Measurements from ENCODE around the gene SLC22A13.
"Not testable (repeated sequence)": the region's sequence is repeated elsewhere in the genome, so short reads cannot be mapped to it uniquely, and the experiment has no call there.

SLC22A13 gene

GRCh38 chr3:38265604-38266307 is at the start of gene SLC22A13:
SLC22A13 (plus strand) TSS chr3:38265812; CDS start chr3:38265861, 49 bp downstream.
- no peak for DNase-seq

GRCh38 chr3:38219609-38220197 is 45.9 kb upstream of the SLC22A13 start:
- DNase-seq = no peak

GRCh38 chr3:38221005-38221404 is 44.6 kb upstream of the SLC22A13 start:
- no peak for DNase-seq

GRCh38 chr3:38222032-38222634 is 43.5 kb upstream of the SLC22A13 start:
- DNase-seq = no peak

- DNase-seq = no peak
Measured at GRCh38 chr3:38224357-38224756, 41.3 kb upstream of the SLC22A13 start.

GRCh38 chr3:38226273-38226672 is 39.3 kb upstream of the SLC22A13 start:
- DNase-seq = no peak

- DNase-seq = no peak
Measured at GRCh38 chr3:38227989-38228388, 37.6 kb upstream of the SLC22A13 start.

GRCh38 chr3:38229036-38229435 is 36.6 kb upstream of the SLC22A13 start:
- no peak for DNase-seq

GRCh38 chr3:38232701-38233100 is 32.9 kb upstream of the SLC22A13 start:
- no peak for DNase-seq

- DNase-seq = no peak
Measured at GRCh38 chr3:38235466-38235865, 30.1 kb upstream of the SLC22A13 start.

GRCh38 chr3:38238416-38239008 is 27.1 kb upstream of the SLC22A13 start:
- DNase-seq = no peak

- DNase-seq = not testable (repeated sequence)
Measured at GRCh38 chr3:38242812-38243211, 22.8 kb upstream of the SLC22A13 start.

- DNase-seq = no peak
Measured at GRCh38 chr3:38245930-38246329, 19.7 kb upstream of the SLC22A13 start.

GRCh38 chr3:38247366-38248035 is 18.1 kb upstream of the SLC22A13 start:
- DNase-seq = no peak

- DNase-seq = no peak
Measured at GRCh38 chr3:38250198-38250597, 15.4 kb upstream of the SLC22A13 start.

GRCh38 chr3:38251197-38251596 is 14.4 kb upstream of the SLC22A13 start:
- no peak for DNase-seq

- no peak for DNase-seq
Measured at GRCh38 chr3:38253704-38254103, 11.9 kb upstream of the SLC22A13 start.

GRCh38 chr3:38254872-38255271 is 10.7 kb upstream of the SLC22A13 start:
- DNase-seq = no peak

- DNase-seq = no peak
Measured at GRCh38 chr3:38255627-38256026, 10.0 kb upstream of the SLC22A13 start.

- no peak for DNase-seq
Measured at GRCh38 chr3:38257583-38257982, 8.0 kb upstream of the SLC22A13 start.

GRCh38 chr3:38260474-38260873 is 5.1 kb upstream of the SLC22A13 start:
- no peak for DNase-seq

- no peak for DNase-seq
Measured at GRCh38 chr3:38264353-38264771, 1.2 kb upstream of the SLC22A13 start.

GRCh38 chr3:38264779-38265178 is 833 bp upstream of the SLC22A13 start:
- no peak for DNase-seq

Data from NCI-H1930 (cell line).